K562 (cell line): ENCODE measurements around the gene FMO2. TPM values are rescaled to one million over a fixed set of nuclear protein-coding genes. Genes with fewer than 3 reads are reported as not detected.

ENCODE experiments used
- MGA ChIP-seq: fragments of 450-650 bp; IDR thresholded peaks from 2 replicates; pipeline ENCODE4 v1.6.1; 2016; ENCODE audit warnings: mild to moderate bottlenecking, moderate library complexity
- ZFP91 ChIP-seq: sonication (generic); formaldehyde crosslinking; IDR thresholded peaks from 2 replicates; pipeline ENCODE4 v1.8.0; 2022; ENCODE audit warnings: mild to moderate bottlenecking, missing genetic modification reagents
- ZNF766 ChIP-seq: fragments of 200-800 bp; sonication (Bioruptor generic); conservative IDR thresholded peaks from 2 replicates; pipeline ENCODE4 v1.6.1; 2016; ENCODE audit warnings: missing genetic modification characterization, missing compliant biosample characterization
- polyA plus RNA-seq, 8 experiments: library from polyadenylated mRNA; depleted of rRNA in 4 of 8; stranded (reverse) in 5 of 8; unstranded in 3 of 8; fragments of >200 nt; fragmentation: Nextera tagmentation in 2 of 8; fragmentation: Illumina TruSeq in 1 of 8; extraction: Ambion mirVana in 2 of 8; extraction: Trizol in 1 of 8; gene quantifications; 2 replicates each; pipeline versions ENCODE4 v1.2.1 to v1.2.3, GENCODE V29; 2011 to 2014; ENCODE audit warnings: inconsistent platforms in 1 of 8, missing spikeins in 1 of 8
- total RNA-seq, 7 experiments: library from RNA; depleted of rRNA in 6 of 7; stranded (reverse); fragments of >200 nt in 6 of 7; fragmentation: Illumina TruSeq in 2 of 7; extraction: Trizol in 2 of 7; gene quantifications; 2 replicates each; pipeline versions ENCODE4 v1.2.1 to v1.2.3, GENCODE V29; 2011 to 2021; ENCODE audit warnings: low replicate concordance in 1 of 7

FMO2 gene
- total and polyA plus RNA-seq, 9 of the 15 experiments (the other 6 are each of a cell fraction or from before 2014, with no cell fraction given): not detected

GRCh38 chr1:171180670-171181069 is 4.4 kb upstream of the FMO2 start (continued):
- TF ChIP-seq MGA (no peak), ZNF766 (no peak), ZFP91 (no peak)
- TF ChIP-seq, all 486 proteins: peak for 0
